Suprapubic skin (tissue), 4 donors: ENCODE data around the gene RHEB.

Experiments
- CTCF ChIP-seq, 2 donors: fragments of 200-600 bp in 1 of 2; fragments of 450-650 bp in 1 of 2; sonication (generic) in 1 of 2; IDR thresholded peaks; one replicate each; pipeline ENCODE4 v1.5.1; 2016 to 2019; ENCODE audit warnings: antibody characterized with exemption in 2 of 2, mild to moderate bottlenecking in 1 of 2, moderate library complexity in 1 of 2
- EP300 ChIP-seq: sonication (generic); formaldehyde crosslinking; IDR thresholded peaks from one replicate; pipeline ENCODE4 v1.6.1; 2017; ENCODE audit warnings: antibody characterized with exemption
- POLR2A ChIP-seq, 2 donors: fragments of 450-650 bp; IDR thresholded peaks; one replicate each; pipeline ENCODE4 v1.6.1; 2017; ENCODE audit warnings: antibody characterized with exemption in 2 of 2, mild to moderate bottlenecking in 2 of 2, moderate library complexity in 2 of 2
- POLR2AphosphoS5 ChIP-seq, 3 donors: sonication (generic); formaldehyde crosslinking; IDR thresholded peaks; one replicate each; pipeline ENCODE4 v1.6.1; 2017; ENCODE audit warnings: antibody characterized with exemption in 3 of 3

- TF ChIP-seq EP300 (no peak), CTCF (IDR thresholded peaks at IDR 0.05) (no peak), POLR2A (IDR thresholded peaks at IDR 0.05) (no peak), POLR2AphosphoS5 (IDR thresholded peaks at IDR 0.05) (no peak)
Measured at GRCh38 chr7:151506901-151507382, 12.8 kb downstream of the RHEB start.
